GM13976 (cell line): ENCODE data around the gene EDRF1.
"Not testable (repeated sequence)": the region's sequence is repeated elsewhere in the genome, so short reads cannot be mapped to it uniquely, and the experiment has no call there.

Experiments
- DNase-seq: peaks from one replicate; pipeline ENCODE4 v3.0.0; 2012; ENCODE audit warnings: low spot score
- CTCF ChIP-seq: IDR thresholded peaks from 2 replicates; pipeline ENCODE4 v1.5.1; 2012; ENCODE audit warnings: borderline replicate concordance, mild to moderate bottlenecking; ENCODE audit not compliant: insufficient read depth; ENCODE audit errors: extremely low read depth, missing control alignments, control extremely low read depth
- in situ Hi-C: fragments of 300-500 bp; cut with MboI; formaldehyde crosslinking; loops from one replicate; pipeline ENCODE4 v1.12.0; 2022; ENCODE audit warnings: low sequenced_read_pairs, mixed read lengths, inconsistent platforms; ENCODE audit not compliant: unreplicated experiment

Gene EDRF1

GRCh38 chr10:125708971-125709503 lies 10.5 kb upstream of the EDRF1 start:
- no peak for DNase-seq
- in situ Hi-C loops: no loop called here
- TF ChIP-seq CTCF: no peak

GRCh38 chr10:125709553-125710474 lies 9.7 kb upstream of the EDRF1 start:
- no peak for TF ChIP-seq CTCF
- DNase-seq: no peak
- in situ Hi-C loops: no loop called here

GRCh38 chr10:125711110-125711750 lies 8.3 kb upstream of the EDRF1 start:
- in situ Hi-C loops: no loop called here
- DNase-seq: no peak
- no peak for TF ChIP-seq CTCF

- in situ Hi-C loops, DNase-seq: not testable (repeated sequence)
Measured at GRCh38 chr10:125714728-125715127, 4.8 kb upstream of the EDRF1 start.

GRCh38 chr10:125720002-125720382 lies 483 bp downstream of the EDRF1 start:
- no peak for TF ChIP-seq CTCF
- no peak for DNase-seq
- in situ Hi-C loops: no loop called here

- in situ Hi-C loops: no loop called here
- TF ChIP-seq CTCF: no peak
- DNase-seq: no peak
Measured at GRCh38 chr10:125721035-125721434, 1.5 kb downstream of the EDRF1 start.

- no peak for TF ChIP-seq CTCF
- in situ Hi-C loops: no loop called here
Measured at GRCh38 chr10:125722811-125723210, 3.3 kb downstream of the EDRF1 start.

More at GRCh38 chr10:125722811-125723210, 3.3 kb downstream of the EDRF1 start:
- DNase-seq: no peak
